HG03575 (cell line): ENCODE results near the gene SLC16A3.

ENCODE experiments used
- ATAC-seq: cut with Tn5 transposase; IDR thresholded peaks from one replicate; pipeline ENCODE4 v1.9.1; 2021; ENCODE audit not compliant: unreplicated experiment, insufficient number of reproducible peaks, low FRiP score; ENCODE audit errors: extremely low read depth

Gene SLC16A3

DNA sequence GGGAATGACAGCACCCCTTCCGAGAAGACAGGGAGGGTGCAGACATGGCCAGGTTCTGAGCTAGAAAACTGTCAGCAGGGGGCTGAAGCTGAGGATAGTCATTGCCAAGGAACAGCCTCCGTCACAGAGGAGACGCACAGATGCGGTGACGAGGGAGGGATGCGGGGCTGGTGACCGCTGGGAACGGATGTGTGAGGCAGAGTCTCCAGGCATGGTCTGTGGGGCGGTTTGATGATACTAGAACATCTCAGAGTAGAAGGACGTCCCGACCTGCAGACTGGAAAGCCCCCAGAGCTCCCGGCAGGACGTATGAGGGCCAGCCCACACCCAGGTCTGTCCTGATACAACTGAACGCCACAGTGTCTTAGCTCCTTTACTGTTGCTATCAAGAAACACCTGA, 46.5 kb downstream of the SLC16A3 start:
- ATAC-seq = no peak

DNA sequence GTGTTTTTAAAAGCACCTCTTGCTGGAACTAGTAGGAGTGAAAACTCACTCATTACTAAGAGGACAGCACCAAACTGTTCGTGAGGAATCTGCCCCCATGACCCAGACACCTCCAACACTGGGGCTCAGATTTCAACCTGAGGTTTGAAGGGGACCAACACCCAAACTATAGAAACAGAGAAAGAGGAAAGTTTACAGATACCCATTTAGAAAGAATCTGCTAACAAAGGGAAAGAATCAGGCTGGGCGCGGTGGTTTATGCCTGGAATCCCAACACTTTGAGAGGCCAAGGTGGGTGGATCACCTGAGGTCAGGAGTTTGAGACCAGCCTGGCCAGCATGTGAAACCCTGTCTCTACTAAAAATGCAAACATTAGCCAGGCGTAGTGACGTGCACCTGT, 48.1 kb downstream of the SLC16A3 start:
- ATAC-seq = no peak

GRCh38 chr17:82277851-82278250, 49.0 kb downstream of the SLC16A3 start:
- ATAC-seq = no peak

GRCh38 chr17:82278308-82278707, 49.5 kb downstream of the SLC16A3 start:
- ATAC-seq = no peak

GRCh38 chr17:82278786-82279391, 50.0 kb downstream of the SLC16A3 start:
- no peak for ATAC-seq

GRCh38 chr17:82280537-82280936, 51.7 kb downstream of the SLC16A3 start:
- no peak for ATAC-seq

GRCh38 chr17:82281076-82281475, 52.2 kb downstream of the SLC16A3 start:
- no peak for ATAC-seq

DNA sequence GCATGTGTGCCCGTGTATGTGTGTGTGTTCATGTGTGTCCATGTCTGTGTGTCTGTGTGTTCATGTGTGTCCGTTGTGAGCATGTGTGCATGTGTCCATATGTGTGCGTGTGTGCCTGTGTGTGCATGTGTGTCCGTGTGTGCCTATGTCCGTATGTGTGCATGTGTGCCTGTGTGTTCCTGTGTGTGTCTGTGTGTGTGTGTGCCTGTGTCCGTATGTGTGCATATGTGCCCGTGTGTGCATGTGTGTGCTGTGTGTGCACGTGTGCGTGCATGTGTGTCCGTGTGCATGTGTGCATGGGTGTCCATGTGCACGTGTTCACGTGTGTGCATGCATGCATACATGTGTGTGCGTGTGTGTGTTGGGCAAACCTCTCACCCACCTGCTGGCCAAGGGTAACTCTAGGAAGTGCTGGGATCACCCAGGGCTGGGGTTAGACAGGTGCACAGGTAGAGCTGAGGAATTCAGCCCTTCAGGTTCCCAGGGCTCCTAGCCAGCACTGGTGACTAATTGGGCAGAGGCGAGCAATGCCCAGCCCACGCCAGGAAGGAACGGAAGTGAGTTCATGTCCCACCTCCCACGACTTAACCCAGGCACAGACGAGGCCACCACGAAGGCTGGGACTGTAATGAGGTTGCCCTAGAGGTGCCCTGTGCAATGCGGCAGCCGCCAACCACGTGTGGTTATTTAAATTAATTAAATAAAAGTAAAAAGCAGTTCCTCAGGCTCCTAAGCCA, 52.8 kb downstream of the SLC16A3 start:
- ATAC-seq = no peak

DNA sequence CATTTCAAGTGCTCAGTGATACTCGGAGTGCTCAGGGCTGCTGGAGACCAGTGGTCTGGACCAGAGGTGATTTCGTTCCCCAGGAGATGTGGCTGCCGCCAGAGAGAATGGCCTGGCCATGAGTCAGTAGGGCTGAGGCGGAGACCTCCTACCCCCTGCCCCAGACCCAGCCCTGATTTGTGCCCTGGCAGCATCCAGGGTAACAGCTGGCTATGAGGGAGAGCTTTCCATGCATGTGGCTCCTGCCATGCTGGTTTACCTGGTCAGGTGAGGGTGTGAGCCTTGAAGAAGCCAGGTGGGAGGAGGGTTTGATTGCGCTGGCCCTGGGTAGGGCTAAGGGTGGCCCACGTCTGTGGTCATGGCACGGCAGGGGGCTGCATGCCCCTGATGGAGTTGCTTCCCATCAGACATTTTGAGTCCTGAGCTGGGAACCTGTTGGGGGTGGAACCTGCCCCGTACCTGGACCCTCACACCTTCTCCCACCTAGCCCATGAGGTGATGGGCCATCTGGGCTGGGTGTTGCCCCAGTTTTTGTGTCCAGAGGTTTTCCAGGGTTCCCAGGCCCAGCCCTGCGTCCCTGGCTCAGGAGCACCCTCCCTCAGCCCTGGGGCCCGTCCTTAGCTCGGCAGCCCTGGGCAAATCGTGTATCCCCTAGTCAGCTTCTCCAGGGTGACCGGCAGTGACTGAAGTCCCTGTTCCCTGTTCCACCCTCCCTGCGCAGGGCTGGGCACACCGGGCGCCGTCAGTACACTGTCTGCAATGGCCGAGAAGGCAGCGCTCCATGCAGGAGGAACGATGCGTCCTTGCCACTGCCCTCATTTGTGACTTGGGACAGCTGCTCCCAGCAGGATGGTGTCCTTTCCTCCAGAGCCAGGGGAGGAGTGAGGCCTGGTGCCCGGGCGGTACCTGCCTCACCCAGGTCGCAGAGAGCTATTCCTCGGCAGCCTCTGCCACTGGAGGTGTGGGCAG, 53.7 kb downstream of the SLC16A3 start:
- ATAC-seq = no peak

DNA sequence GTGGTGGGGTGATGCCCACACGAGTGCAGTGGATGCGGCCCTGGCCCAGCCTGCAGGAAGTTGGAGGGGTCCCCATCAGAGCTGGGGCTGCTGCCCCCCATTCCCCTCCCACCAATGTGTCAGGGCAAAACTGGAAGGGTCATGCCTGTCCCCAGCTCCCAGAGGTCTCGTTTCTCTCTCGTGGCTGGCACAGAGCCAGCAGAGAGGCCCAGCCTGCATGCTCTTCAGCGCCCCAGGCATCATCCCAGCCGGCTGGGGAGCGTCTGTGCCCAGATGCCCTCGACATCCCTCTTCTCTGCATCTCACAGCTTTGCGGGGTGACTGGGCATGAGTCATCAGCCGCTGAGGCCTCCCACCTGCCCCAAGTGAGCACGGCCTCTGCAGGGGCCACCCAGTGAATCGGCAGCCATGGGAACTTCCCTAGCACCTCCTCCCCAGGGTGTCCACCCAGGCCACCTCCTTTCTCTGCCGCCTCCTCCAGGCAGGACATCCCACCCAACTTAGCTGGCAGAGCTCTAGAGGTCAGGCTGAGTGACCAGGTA, 54.4 kb downstream of the SLC16A3 start:
- ATAC-seq = no peak

GRCh38 chr17:82285141-82285540, 56.3 kb downstream of the SLC16A3 start:
- no peak for ATAC-seq

GRCh38 chr17:82287013-82287867, 58.4 kb downstream of the SLC16A3 start:
- no peak for ATAC-seq

GRCh38 chr17:82287868-82288801, 59.3 kb downstream of the SLC16A3 start:
- no peak for ATAC-seq
